Measurements from ENCODE around the gene ADAM23.

Gene ADAM23

GRCh38 chr2:206481056-206481455, 37.7 kb downstream of the ADAM23 start:
- TF ChIP-seq FOXM1 (IDR thresholded peaks at IDR 0.05; ENCODE audit: borderline replicate concordance, low read depth) (no peak), CEBPB (IDR thresholded peaks at IDR 0.05) (no peak), RAD21 (IDR thresholded peaks at IDR 0.05; ENCODE audit: low read depth) (no peak), EGR1 (IDR thresholded peaks at IDR 0.05) (no peak), USF1 (IDR thresholded peaks at IDR 0.05) (no peak), EP300 (IDR thresholded peaks at IDR 0.05; ENCODE audit: borderline replicate concordance) (no peak), TAF1 (IDR thresholded peaks at IDR 0.05; ENCODE audit: low read depth) (no peak), TEAD4 (IDR thresholded peaks at IDR 0.05) (no peak), MAX (IDR thresholded peaks at IDR 0.05) (no peak), TCF12 (IDR thresholded peaks at IDR 0.05; ENCODE audit: low read depth) (no peak), CREB1 (IDR thresholded peaks at IDR 0.05; ENCODE audit: low read depth) (no peak), NFIC (IDR thresholded peaks at IDR 0.05) (no peak), YY1 (IDR thresholded peaks at IDR 0.05; ENCODE audit: low read depth) (no peak), ZBTB7A (IDR thresholded peaks at IDR 0.05; ENCODE audit: low read depth) (no peak)
- TF ChIP-seq, protein P1, sequence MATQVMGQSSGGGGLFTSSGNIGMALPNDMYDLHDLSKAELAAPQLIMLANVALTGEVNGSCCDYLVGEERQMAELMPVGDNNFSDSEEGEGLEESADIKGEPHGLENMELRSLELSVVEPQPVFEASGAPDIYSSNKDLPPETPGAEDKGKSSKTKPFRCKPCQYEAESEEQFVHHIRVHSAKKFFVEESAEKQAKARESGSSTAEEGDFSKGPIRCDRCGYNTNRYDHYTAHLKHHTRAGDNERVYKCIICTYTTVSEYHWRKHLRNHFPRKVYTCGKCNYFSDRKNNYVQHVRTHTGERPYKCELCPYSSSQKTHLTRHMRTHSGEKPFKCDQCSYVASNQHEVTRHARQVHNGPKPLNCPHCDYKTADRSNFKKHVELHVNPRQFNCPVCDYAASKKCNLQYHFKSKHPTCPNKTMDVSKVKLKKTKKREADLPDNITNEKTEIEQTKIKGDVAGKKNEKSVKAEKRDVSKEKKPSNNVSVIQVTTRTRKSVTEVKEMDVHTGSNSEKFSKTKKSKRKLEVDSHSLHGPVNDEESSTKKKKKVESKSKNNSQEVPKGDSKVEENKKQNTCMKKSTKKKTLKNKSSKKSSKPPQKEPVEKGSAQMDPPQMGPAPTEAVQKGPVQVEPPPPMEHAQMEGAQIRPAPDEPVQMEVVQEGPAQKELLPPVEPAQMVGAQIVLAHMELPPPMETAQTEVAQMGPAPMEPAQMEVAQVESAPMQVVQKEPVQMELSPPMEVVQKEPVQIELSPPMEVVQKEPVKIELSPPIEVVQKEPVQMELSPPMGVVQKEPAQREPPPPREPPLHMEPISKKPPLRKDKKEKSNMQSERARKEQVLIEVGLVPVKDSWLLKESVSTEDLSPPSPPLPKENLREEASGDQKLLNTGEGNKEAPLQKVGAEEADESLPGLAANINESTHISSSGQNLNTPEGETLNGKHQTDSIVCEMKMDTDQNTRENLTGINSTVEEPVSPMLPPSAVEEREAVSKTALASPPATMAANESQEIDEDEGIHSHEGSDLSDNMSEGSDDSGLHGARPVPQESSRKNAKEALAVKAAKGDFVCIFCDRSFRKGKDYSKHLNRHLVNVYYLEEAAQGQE (IDR thresholded peaks at IDR 0.05; ENCODE audit: low read depth) = no peak

- no peak for TF ChIP-seq USF1 (IDR thresholded peaks at IDR 0.05)
- no peak for TF ChIP-seq EP300 (IDR thresholded peaks at IDR 0.05; ENCODE audit: borderline replicate concordance)
- TF ChIP-seq MAX (IDR thresholded peaks at IDR 0.05) = no peak
- no peak for TF ChIP-seq TAF1 (IDR thresholded peaks at IDR 0.05; ENCODE audit: low read depth)
- no peak for TF ChIP-seq ZBTB7A (IDR thresholded peaks at IDR 0.05; ENCODE audit: low read depth)
These were observed 38.8 kb downstream of the ADAM23 start for GRCh38 chr2:206482123-206482522.

DNA sequence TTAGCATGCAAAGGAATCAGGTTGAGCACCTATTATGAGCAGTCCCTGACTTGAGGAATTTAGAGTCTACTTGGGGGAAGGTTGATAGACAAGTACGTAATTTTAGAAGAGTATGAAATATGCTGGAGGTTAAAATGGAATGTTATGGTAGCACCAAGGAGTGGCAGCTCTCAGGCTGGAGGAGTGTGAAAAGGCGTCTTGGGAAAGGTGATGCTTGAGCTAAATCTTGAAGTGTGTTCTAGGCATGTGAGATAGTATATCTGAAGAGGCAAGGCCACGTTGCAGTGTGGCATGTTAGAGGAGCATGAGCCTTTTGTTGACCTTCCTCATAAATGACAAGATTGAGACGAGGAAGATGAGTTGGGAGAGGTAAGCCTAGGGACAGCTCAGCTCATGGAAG, 39.3 kb downstream of the ADAM23 start:
- TF ChIP-seq USF1 (IDR thresholded peaks at IDR 0.05) (no peak), TEAD4 (IDR thresholded peaks at IDR 0.05) (no peak), RAD21 (IDR thresholded peaks at IDR 0.05; ENCODE audit: low read depth) (no peak), EP300 (IDR thresholded peaks at IDR 0.05; ENCODE audit: borderline replicate concordance) (no peak), NFIC (IDR thresholded peaks at IDR 0.05) (no peak), CREB1 (IDR thresholded peaks at IDR 0.05; ENCODE audit: low read depth) (no peak), ZBTB7A (IDR thresholded peaks at IDR 0.05; ENCODE audit: low read depth) (no peak), TAF1 (IDR thresholded peaks at IDR 0.05; ENCODE audit: low read depth) (no peak), YY1 (IDR thresholded peaks at IDR 0.05; ENCODE audit: low read depth) (no peak), TCF12 (IDR thresholded peaks at IDR 0.05; ENCODE audit: low read depth) (no peak), FOXM1 (IDR thresholded peaks at IDR 0.05; ENCODE audit: borderline replicate concordance, low read depth) (no peak), MAX (IDR thresholded peaks at IDR 0.05) (no peak), CEBPB (IDR thresholded peaks at IDR 0.05) (no peak), EGR1 (IDR thresholded peaks at IDR 0.05) (no peak)
- TF ChIP-seq, protein P1 (IDR thresholded peaks at IDR 0.05; ENCODE audit: low read depth) = no peak

DNA sequence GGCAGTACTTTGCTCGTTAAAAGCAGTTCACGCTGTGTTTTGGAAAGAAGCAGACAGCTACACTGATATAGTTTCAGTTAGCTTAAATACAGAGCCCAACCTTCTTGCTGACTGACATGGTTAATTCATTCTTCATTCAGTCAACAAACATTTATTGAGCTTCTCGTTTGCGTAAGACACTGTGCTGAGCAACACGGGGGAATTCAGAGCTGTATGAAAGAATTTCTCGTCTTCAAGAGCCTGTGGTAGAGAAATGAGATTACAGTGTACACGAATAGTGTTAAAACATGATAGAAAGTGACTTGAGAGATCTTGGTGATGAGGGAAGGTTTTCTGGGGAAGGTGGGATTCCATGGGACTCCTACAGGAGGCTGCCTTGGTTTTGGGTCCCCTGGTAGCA, 44.7 kb downstream of the ADAM23 start:
- no peak for TF ChIP-seq TCF12 (IDR thresholded peaks at IDR 0.05; ENCODE audit: low read depth)
- TF ChIP-seq CEBPB (IDR thresholded peaks at IDR 0.05) = no peak
- no peak for TF ChIP-seq EP300 (IDR thresholded peaks at IDR 0.05; ENCODE audit: borderline replicate concordance)
- no peak for TF ChIP-seq RAD21 (IDR thresholded peaks at IDR 0.05; ENCODE audit: low read depth)
- no peak for TF ChIP-seq YY1 (IDR thresholded peaks at IDR 0.05; ENCODE audit: low read depth)
- no peak for TF ChIP-seq USF1 (IDR thresholded peaks at IDR 0.05)
- TF ChIP-seq EGR1 (IDR thresholded peaks at IDR 0.05) = no peak
- no peak for TF ChIP-seq MAX (IDR thresholded peaks at IDR 0.05)
- TF ChIP-seq ZBTB7A (IDR thresholded peaks at IDR 0.05; ENCODE audit: low read depth) = no peak
- no peak for TF ChIP-seq CREB1 (IDR thresholded peaks at IDR 0.05; ENCODE audit: low read depth)

DNA sequence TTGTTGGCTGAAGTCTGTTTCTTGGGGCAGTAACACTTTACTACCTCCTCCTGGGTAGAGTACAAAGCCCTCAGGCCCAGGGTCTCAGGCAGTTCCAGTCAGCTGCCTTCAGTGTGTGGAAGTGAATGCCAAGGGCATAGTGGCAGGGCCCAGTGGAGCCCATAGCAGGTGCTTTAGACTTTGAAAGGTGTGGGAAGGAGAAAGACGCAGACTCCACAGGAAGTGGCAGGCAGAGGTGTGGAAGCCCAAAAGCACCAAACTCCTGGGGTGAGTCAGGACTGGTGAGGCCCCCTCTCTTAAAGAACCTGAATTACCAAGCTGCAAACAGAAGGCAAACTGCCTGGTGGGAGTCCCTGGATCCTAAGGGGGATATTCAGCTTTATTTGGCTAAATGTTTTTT, 45.3 kb downstream of the ADAM23 start:
- TF ChIP-seq ZBTB7A (IDR thresholded peaks at IDR 0.05; ENCODE audit: low read depth) (no peak), MAX (IDR thresholded peaks at IDR 0.05) (no peak), YY1 (IDR thresholded peaks at IDR 0.05; ENCODE audit: low read depth) (no peak), CEBPB (IDR thresholded peaks at IDR 0.05) (no peak), FOXM1 (IDR thresholded peaks at IDR 0.05; ENCODE audit: borderline replicate concordance, low read depth) (no peak), EP300 (IDR thresholded peaks at IDR 0.05; ENCODE audit: borderline replicate concordance) (no peak), RAD21 (IDR thresholded peaks at IDR 0.05; ENCODE audit: low read depth) (no peak), EGR1 (IDR thresholded peaks at IDR 0.05) (no peak), NFIC (IDR thresholded peaks at IDR 0.05) (no peak), TAF1 (IDR thresholded peaks at IDR 0.05; ENCODE audit: low read depth) (no peak), CREB1 (IDR thresholded peaks at IDR 0.05; ENCODE audit: low read depth) (no peak), USF1 (IDR thresholded peaks at IDR 0.05) (no peak), TCF12 (IDR thresholded peaks at IDR 0.05; ENCODE audit: low read depth) (no peak), TEAD4 (IDR thresholded peaks at IDR 0.05) (no peak)
- TF ChIP-seq, protein P1 (IDR thresholded peaks at IDR 0.05; ENCODE audit: low read depth) = no peak

Measured in Ishikawa (cell line).